Panc1 (cell line): ENCODE results near the gene TDRD1. TPM values are rescaled to one million over a fixed set of nuclear protein-coding genes. Genes with fewer than 3 reads are reported as not detected.

Source experiments
- ATAC-seq: fragments of 200-7000 bp; cut with Tn5 transposase; 2 replicates; pipeline ENCODE4 v1.9.1; 2020; ENCODE audit warnings: mild to moderate bottlenecking, moderate library complexity
- BruUV-seq: library from RNA; stranded (reverse); fragments of 400-500 nt; replicated peaks from 2 replicates; lab custom pipeline; 2021; lab: Mats Ljungman, UMichigan
- CTCF ChIA-PET: fragments of 300-600 bp; sonication (Branson Sonifier 250); formaldehyde crosslinking; loops from one replicate; lab custom pipeline; 2022; ENCODE audit warnings: antibody characterized with exemption; lab: Charles Lee
- POLR2A ChIA-PET: fragments of 300-600 bp; sonication (Branson Sonifier 250); formaldehyde crosslinking; loops from one replicate; lab custom pipeline; 2022; ENCODE audit warnings: antibody characterized with exemption; lab: Charles Lee
- DNase-seq: peaks from one replicate; pipeline ENCODE4 v3.0.0-alpha.2; 2010; ENCODE audit warnings: low read depth, low spot score
- H3K27ac ChIP-seq: 2 replicates; pipeline ENCODE4 v1.5.1; 2011; ENCODE audit warnings: mild to moderate bottlenecking, low read length, inconsistent platforms
- H3K27me3 ChIP-seq: fragments of 200-500 bp; sonication (Bioruptor generic); 2 replicates; pipeline ENCODE4 v1.6.0; 2014; ENCODE audit warnings: low read length, inconsistent platforms; ENCODE audit not compliant: control insufficient read depth, insufficient read depth
- H3K36me3 ChIP-seq: fragments of 200-500 bp; sonication (Bioruptor generic); 2 replicates; pipeline ENCODE4 v1.5.1; 2014; ENCODE audit warnings: inconsistent platforms, mild to moderate bottlenecking, low read length, moderate library complexity; ENCODE audit not compliant: control insufficient read depth, insufficient read depth
- H3K4me1 ChIP-seq: 2 replicates; pipeline ENCODE4 v1.5.1; 2011; ENCODE audit warnings: inconsistent platforms, mild to moderate bottlenecking, low read length, moderate library complexity; ENCODE audit not compliant: control insufficient read depth, insufficient read depth
- H3K4me3 ChIP-seq, 2 experiments: 2 replicates each; pipeline ENCODE4 v1.5.1; 2011 to 2012; ENCODE audit warnings: low read depth in 2 of 2, low read length in 2 of 2, mild to moderate bottlenecking in 2 of 2, inconsistent platforms in 1 of 2, moderate library complexity in 1 of 2
- H3K9me3 ChIP-seq: fragments of 200-500 bp; sonication (Bioruptor generic); 2 replicates; pipeline ENCODE4 v1.5.1; 2014; ENCODE audit warnings: low read depth, mild to moderate bottlenecking, inconsistent platforms, low read length, moderate library complexity; ENCODE audit not compliant: control insufficient read depth, insufficient read depth
- POLR2AphosphoS5 ChIP-seq: IDR thresholded peaks from 2 replicates; pipeline ENCODE4 v1.6.1; 2012; ENCODE audit warnings: mild to moderate bottlenecking, low read depth, low read length, moderate library complexity
- SIN3A ChIP-seq: IDR thresholded peaks from 2 replicates; pipeline ENCODE4 v1.6.1; 2012; ENCODE audit warnings: low read depth, mild to moderate bottlenecking, low read length, moderate library complexity, borderline replicate concordance; ENCODE audit not compliant: insufficient read depth
- TCF7L2 ChIP-seq: IDR thresholded peaks from 2 replicates; pipeline ENCODE4 v1.6.1; 2011; ENCODE audit warnings: mild to moderate bottlenecking, low read depth, low read length, inconsistent platforms
- in situ Hi-C: cut with HindIII; loops from 2 replicates; pipeline ENCODE4 v1.10.0; 2016; ENCODE audit warnings: low sequenced_read_pairs, low pct_unique_long_range_greater_than_20kb
- intact Hi-C: fragments of 100-400 bp; cut with micrococcal nuclease; formaldehyde crosslinking; loops from one replicate; pipeline ENCODE4 v1.10.0; 2022; ENCODE audit not compliant: unreplicated experiment
- total RNA-seq: library from RNA; stranded (reverse); gene quantifications from one replicate; pipeline ENCODE4 v1.2.1, GENCODE V29; 2021; ENCODE audit not compliant: unreplicated experiment
- TF ChIP-seq, protein P1 (sequence below), 2 experiments: IDR thresholded peaks; 2 replicates each; pipeline ENCODE4 v1.6.1; 2011 to 2012; ENCODE audit warnings: low read depth in 2 of 2, control low read depth in 1 of 2, low read length in 1 of 2, mild to moderate bottlenecking in 1 of 2, moderate library complexity in 1 of 2; ENCODE audit not compliant: insufficient read depth in 1 of 2
- TF ChIP-seq, protein P2 (sequence below): fragments of 450-650 bp; IDR thresholded peaks from 2 replicates; pipeline ENCODE4 v1.5.1; 2017; ENCODE audit warnings: mild to moderate bottlenecking

Gene TDRD1
- total RNA-seq, 1 experiment from 2014 or later: not detected

DNA sequence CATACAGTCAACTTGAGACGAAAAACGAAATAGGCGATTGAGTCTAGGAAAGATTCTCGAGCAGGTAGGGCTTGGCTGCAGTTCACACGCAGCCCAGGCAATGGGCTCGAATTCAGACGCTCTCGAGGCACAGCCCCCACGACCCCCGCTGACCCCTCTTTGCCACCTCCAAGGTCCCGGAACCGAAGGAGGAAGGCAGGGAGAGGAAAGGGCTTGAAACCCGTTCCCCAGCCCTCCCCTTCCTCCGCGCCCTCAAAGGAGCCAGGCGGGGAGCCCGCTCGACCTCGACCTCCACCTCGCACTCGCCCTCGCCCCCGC is 5.6 kb upstream of the TDRD1 start:
- H3K4me1 ChIP-seq: peaks cover 16% of the 10 kb centered on the region
- DNase-seq (no peak), ATAC-seq (peak; percentile 5)
- no peaks in the 10 kb centered on the region; the same call in 1 of the 2 replicates for H3K27me3 ChIP-seq
- H3K4me3 ChIP-seq: peak overlapping the region; percentile 91 to 95
- H3K27ac ChIP-seq: peak overlapping the region; percentile 87
- POLR2A ChIA-PET: no interaction called here
- in situ Hi-C loops (no loop called here), intact Hi-C loops (loop anchor here (10.0 kb wide), 1 partner anchor 251 kb away; no protein-coding TSS in a partner anchor)
- no TSS peak for BruUV-seq
- peaks cover 7% of the 10 kb centered on the region; the same call in 1 of the 2 replicates for H3K36me3 ChIP-seq
- H3K9me3 ChIP-seq: peaks cover 3% of the 10 kb centered on the region; the same call in 1 of the 2 replicates
- CTCF ChIA-PET: no interaction called here
- no peak for TF ChIP-seq SIN3A

DNA sequence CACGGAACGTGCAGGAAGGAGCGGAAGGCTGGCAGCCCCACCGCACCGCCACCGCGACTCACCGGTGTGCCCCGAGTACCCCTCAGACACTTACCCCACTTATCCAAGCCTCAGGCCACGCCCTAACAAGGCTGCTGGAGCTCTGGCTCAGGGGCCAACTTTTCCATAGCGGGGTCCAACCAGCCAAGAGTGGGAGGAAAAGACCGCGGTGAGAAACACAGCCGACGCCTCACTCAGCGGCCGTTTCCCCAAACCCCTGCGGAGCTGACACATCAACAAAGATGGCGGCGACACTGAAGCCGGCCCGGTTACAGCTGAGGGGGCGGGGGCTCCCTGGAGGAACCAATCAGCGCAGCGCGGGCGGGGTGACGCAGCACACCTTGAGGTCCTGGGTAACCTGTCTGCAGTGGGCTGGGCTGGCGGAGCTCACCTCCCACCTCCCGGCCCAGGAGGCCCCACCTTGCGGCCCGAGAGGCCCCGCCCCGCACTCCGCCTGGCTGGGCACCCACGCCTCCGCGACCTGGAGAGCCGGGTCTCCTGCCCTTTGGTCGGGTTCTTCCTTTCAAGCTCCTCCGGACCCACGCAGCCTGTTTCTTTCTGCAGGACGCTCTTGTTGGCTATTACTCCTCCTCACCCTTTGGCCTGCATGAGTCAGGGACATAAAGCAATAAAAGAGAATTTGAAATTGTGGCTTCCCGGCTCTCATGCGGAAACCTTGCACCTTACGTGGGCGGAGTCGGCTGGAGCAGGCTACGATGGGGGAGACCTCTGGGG is 5.0 kb upstream of the TDRD1 start, which contains the start of gene CCDC186:
Gene CCDC186 (minus strand): TSS at position 283 of the 774 bp plus-strand sequence. CDS start 10,935 bp downstream, outside the sequence.
- H3K27ac ChIP-seq: peak within 1 kb of the TSS; percentile 87
- ATAC-seq: peak; percentile 100
- BruUV-seq: no TSS peak
- no peaks in the 10 kb centered on the region; the same call in 1 of the 2 replicates for H3K27me3 ChIP-seq
- in situ Hi-C loops (no loop called here), intact Hi-C loops (loop anchor here (10.0 kb wide), 1 partner anchor 251 kb away; no protein-coding TSS in a partner anchor)
- H3K9me3 ChIP-seq: peaks cover 3% of the 10 kb centered on the region; the same call in 1 of the 2 replicates
- TF ChIP-seq POLR2AphosphoS5: peak; percentile 79
- TF ChIP-seq SIN3A: peak; percentile 56
- peak; percentile 64 for TF ChIP-seq TCF7L2
- TF ChIP-seq, protein P1, sequence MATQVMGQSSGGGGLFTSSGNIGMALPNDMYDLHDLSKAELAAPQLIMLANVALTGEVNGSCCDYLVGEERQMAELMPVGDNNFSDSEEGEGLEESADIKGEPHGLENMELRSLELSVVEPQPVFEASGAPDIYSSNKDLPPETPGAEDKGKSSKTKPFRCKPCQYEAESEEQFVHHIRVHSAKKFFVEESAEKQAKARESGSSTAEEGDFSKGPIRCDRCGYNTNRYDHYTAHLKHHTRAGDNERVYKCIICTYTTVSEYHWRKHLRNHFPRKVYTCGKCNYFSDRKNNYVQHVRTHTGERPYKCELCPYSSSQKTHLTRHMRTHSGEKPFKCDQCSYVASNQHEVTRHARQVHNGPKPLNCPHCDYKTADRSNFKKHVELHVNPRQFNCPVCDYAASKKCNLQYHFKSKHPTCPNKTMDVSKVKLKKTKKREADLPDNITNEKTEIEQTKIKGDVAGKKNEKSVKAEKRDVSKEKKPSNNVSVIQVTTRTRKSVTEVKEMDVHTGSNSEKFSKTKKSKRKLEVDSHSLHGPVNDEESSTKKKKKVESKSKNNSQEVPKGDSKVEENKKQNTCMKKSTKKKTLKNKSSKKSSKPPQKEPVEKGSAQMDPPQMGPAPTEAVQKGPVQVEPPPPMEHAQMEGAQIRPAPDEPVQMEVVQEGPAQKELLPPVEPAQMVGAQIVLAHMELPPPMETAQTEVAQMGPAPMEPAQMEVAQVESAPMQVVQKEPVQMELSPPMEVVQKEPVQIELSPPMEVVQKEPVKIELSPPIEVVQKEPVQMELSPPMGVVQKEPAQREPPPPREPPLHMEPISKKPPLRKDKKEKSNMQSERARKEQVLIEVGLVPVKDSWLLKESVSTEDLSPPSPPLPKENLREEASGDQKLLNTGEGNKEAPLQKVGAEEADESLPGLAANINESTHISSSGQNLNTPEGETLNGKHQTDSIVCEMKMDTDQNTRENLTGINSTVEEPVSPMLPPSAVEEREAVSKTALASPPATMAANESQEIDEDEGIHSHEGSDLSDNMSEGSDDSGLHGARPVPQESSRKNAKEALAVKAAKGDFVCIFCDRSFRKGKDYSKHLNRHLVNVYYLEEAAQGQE (IDR thresholded peaks at IDR 0.05; ENCODE audit: insufficient read depth in 1 of 2, low read depth in 2 of 2, low read length in 1 of 2): peak in 1 of 2 experiments; percentile 30; a peak in 1 of 4 replicates
- TF ChIP-seq, protein P2, sequence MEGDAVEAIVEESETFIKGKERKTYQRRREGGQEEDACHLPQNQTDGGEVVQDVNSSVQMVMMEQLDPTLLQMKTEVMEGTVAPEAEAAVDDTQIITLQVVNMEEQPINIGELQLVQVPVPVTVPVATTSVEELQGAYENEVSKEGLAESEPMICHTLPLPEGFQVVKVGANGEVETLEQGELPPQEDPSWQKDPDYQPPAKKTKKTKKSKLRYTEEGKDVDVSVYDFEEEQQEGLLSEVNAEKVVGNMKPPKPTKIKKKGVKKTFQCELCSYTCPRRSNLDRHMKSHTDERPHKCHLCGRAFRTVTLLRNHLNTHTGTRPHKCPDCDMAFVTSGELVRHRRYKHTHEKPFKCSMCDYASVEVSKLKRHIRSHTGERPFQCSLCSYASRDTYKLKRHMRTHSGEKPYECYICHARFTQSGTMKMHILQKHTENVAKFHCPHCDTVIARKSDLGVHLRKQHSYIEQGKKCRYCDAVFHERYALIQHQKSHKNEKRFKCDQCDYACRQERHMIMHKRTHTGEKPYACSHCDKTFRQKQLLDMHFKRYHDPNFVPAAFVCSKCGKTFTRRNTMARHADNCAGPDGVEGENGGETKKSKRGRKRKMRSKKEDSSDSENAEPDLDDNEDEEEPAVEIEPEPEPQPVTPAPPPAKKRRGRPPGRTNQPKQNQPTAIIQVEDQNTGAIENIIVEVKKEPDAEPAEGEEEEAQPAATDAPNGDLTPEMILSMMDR: no peak
- POLR2A ChIA-PET: no interaction called here
- peak within 1 kb of the TSS; percentile 91 to 95 for H3K4me3 ChIP-seq
- H3K4me1 ChIP-seq: peaks cover 16% of the 10 kb centered on the region
- peak; percentile 78 for DNase-seq
- peaks cover 7% of the 10 kb centered on the region; the same call in 1 of the 2 replicates for H3K36me3 ChIP-seq
- CTCF ChIA-PET: interaction anchor here (0.5 kb wide), 1 partner anchor 270 kb away, joined by 3 read pairs; no protein-coding TSS in a partner anchor
